Stomach (tissue), 9 donors: Measurements from ENCODE around the gene NR2F1-AS1. TPM values are rescaled to one million over a fixed set of nuclear protein-coding genes. Genes with fewer than 3 reads are reported as not detected.
A peak's percentile ranks its signal among the peaks of the same experiment; 100 is the strongest.

ENCODE experiments used
- DNase-seq, 2 donors: peaks; one replicate each; pipeline versions ENCODE4 v3.0.0 to v3.0.0-alpha.2; 2013 to 2019
- H3K27ac ChIP-seq, 5 donors: fragments of 200-600 bp in 4 of 5; sonication (generic) in 4 of 5; one replicate each; pipeline ENCODE4 v1.5.1; 2013 to 2019; ENCODE audit warnings: mild to moderate bottlenecking in 1 of 5, moderate library complexity in 1 of 5
- H3K27me3 ChIP-seq, 3 donors: fragments of 200-600 bp; sonication (generic); one replicate each; pipeline ENCODE4 v1.5.1; 2017 to 2019; ENCODE audit warnings: mixed run types in 1 of 3
- H3K36me3 ChIP-seq, 4 donors: fragments of 200-600 bp; sonication (generic); 1 replicate in 3 of 4; 2 replicates in 1 of 4; pipeline ENCODE4 v1.5.1; 2016 to 2019
- H3K4me1 ChIP-seq, 4 donors: fragments of 200-600 bp; sonication (generic); one replicate each; pipeline ENCODE4 v1.5.1; 2016 to 2019
- H3K4me3 ChIP-seq, 4 donors: fragments of 200-600 bp; sonication (generic) in 3 of 4; one replicate each; pipeline ENCODE4 v1.5.1; 2016 to 2019; ENCODE audit warnings: mild to moderate bottlenecking in 1 of 4
- H3K9me3 ChIP-seq, 4 donors: fragments of 200-600 bp; sonication (generic); one replicate each; pipeline ENCODE4 v1.5.1; 2016 to 2019
- CTCF ChIP-seq, 7 experiments: fragments of 450-650 bp in 4 of 7; fragments of 200-600 bp in 3 of 7; sonication (generic) in 3 of 7; IDR thresholded peaks; one replicate each; pipeline ENCODE4 v1.5.1; 2016 to 2019; ENCODE audit warnings: antibody characterized with exemption in 7 of 7, control low read depth in 2 of 7, mild to moderate bottlenecking in 1 of 7
- EP300 ChIP-seq: sonication (generic); formaldehyde crosslinking; IDR thresholded peaks from one replicate; pipeline ENCODE4 v1.6.1; 2017; ENCODE audit warnings: antibody characterized with exemption
- POLR2A ChIP-seq, 4 donors: fragments of 450-650 bp; IDR thresholded peaks; one replicate each; pipeline ENCODE4 v1.6.1; 2016; ENCODE audit warnings: antibody characterized with exemption in 4 of 4, control low read depth in 2 of 4, mild to moderate bottlenecking in 1 of 4, moderate library complexity in 1 of 4
- POLR2AphosphoS5 ChIP-seq, 3 donors: sonication (generic); formaldehyde crosslinking; IDR thresholded peaks; one replicate each; pipeline ENCODE4 v1.6.1; 2016; ENCODE audit warnings: antibody characterized with exemption in 3 of 3
- WGBS, 5 donors: extraction: QIAGEN DNeasy Blood & Tissue Kit in 3 of 5; methylation state at CpG; one replicate each; pipeline versions ENCODE4 v1.1.5 to v1.1.7; 2013 to 2018; 5-methylcytosine and 5-hydroxymethylcytosine counted together
- intact Hi-C: fragments of 100-400 bp; cut with DNase I; formaldehyde crosslinking; loops from one replicate; pipeline ENCODE4 v1.15.1; 2023; ENCODE audit warnings: low total_unique reads
- polyA plus RNA-seq, 3 donors: library from polyadenylated mRNA; stranded (reverse); fragments of 200-250 nt; gene quantifications; one replicate each; pipeline ENCODE4 v1.2.3, GENCODE V29; 2013
- total RNA-seq, 5 donors: library from RNA; depleted of rRNA; stranded (reverse); fragments of >200 nt; gene quantifications; one replicate each; pipeline versions ENCODE4 v1.1.0 to v1.2.3, GENCODE V29; 2014 to 2016
- donor health status: healthy with polysubstance abuse.
- donor health status: Bipolar disorder and iron deficiency.
- donor health status: healthy.

NR2F1-AS1 gene
- total and polyA plus RNA-seq, 8 donors = 4.3 to 40.8 (median 14.2) TPM

- H3K27me3 ChIP-seq = no peaks in the 10 kb centered on the region
- 44 to 60% (median 53%) methylated on average over 6 of the region's 6 CpGs for WGBS, 5 donors
- H3K27ac ChIP-seq = no peak overlapping the region
- intact Hi-C loops = no loop called here
- no peak for TF ChIP-seq CTCF (IDR thresholded peaks at IDR 0.05)
- TF ChIP-seq EP300 = no peak
- no peak for TF ChIP-seq POLR2AphosphoS5 (IDR thresholded peaks at IDR 0.05)
- no peak for TF ChIP-seq POLR2A (IDR thresholded peaks at IDR 0.05)
- DNase-seq = peak in 1 of 2 donors; percentile 27
- H3K4me1 ChIP-seq = peaks cover 0 to 36% (median 10%) of the 10 kb centered on the region in 4 donors
- no peak overlapping the region for H3K4me3 ChIP-seq
- H3K9me3 ChIP-seq = no peaks in the 10 kb centered on the region
- no peaks in the 10 kb centered on the region for H3K36me3 ChIP-seq
These were observed 173.6 kb downstream of the NR2F1-AS1 start for GRCh38 chr5:93407454-93407853.

GRCh38 chr5:93406971-93407401 is 174.0 kb downstream of the NR2F1-AS1 start:
- no peak overlapping the region for H3K4me3 ChIP-seq
- 48 to 58% (median 56%) methylated on average over 5 of the region's 5 CpGs for WGBS, 5 donors
- intact Hi-C loops = no loop called here

GRCh38 chr5:93404246-93404645 is 176.8 kb downstream of the NR2F1-AS1 start:
- Histone ChIP-seq H3K27ac (no peak overlapping the region), H3K4me1 (peaks cover 0 to 35% (median 10%) of the 10 kb centered on the region in 4 donors), H3K9me3 (no peaks in the 10 kb centered on the region), H3K36me3 (no peaks in the 10 kb centered on the region), H3K4me3 (no peak overlapping the region), H3K27me3 (no peaks in the 10 kb centered on the region)
- intact Hi-C loops = no loop called here
- 47 to 72% (median 66%) methylated on average over 1 of the region's 1 CpG for WGBS, 5 donors
- TF ChIP-seq CTCF (IDR thresholded peaks at IDR 0.05) (no peak), POLR2AphosphoS5 (IDR thresholded peaks at IDR 0.05) (no peak), POLR2A (IDR thresholded peaks at IDR 0.05) (no peak), EP300 (no peak)
- no peak for DNase-seq

More at GRCh38 chr5:93406971-93407401, 174.0 kb downstream of the NR2F1-AS1 start:
- no peak overlapping the region for H3K27ac ChIP-seq
- H3K27me3 ChIP-seq = no peaks in the 10 kb centered on the region
- H3K4me1 ChIP-seq = peaks cover 0 to 36% (median 10%) of the 10 kb centered on the region in 4 donors
- no peaks in the 10 kb centered on the region for H3K36me3 ChIP-seq
- H3K9me3 ChIP-seq = no peaks in the 10 kb centered on the region
- TF ChIP-seq POLR2AphosphoS5 (IDR thresholded peaks at IDR 0.05) (no peak), CTCF (IDR thresholded peaks at IDR 0.05) (no peak), POLR2A (IDR thresholded peaks at IDR 0.05) (no peak)
- DNase-seq = no peak

- H3K27ac ChIP-seq = no peak overlapping the region
- TF ChIP-seq EP300 = no peak
- TF ChIP-seq POLR2A (IDR thresholded peaks at IDR 0.05) = no peak
- TF ChIP-seq CTCF (IDR thresholded peaks at IDR 0.05) = no peak
- TF ChIP-seq POLR2AphosphoS5 (IDR thresholded peaks at IDR 0.05) = no peak
- intact Hi-C loops = no loop called here
- WGBS, 5 donors = 55 to 78% (median 60%) methylated on average over 2 of the region's 2 CpGs
- no peak for DNase-seq
- no peaks in the 10 kb centered on the region for H3K9me3 ChIP-seq
- peaks cover 0 to 27% (median 7%) of the 10 kb centered on the region in 4 donors for H3K4me1 ChIP-seq
- H3K27me3 ChIP-seq = no peaks in the 10 kb centered on the region
- no peaks in the 10 kb centered on the region for H3K36me3 ChIP-seq
- H3K4me3 ChIP-seq = no peak overlapping the region
These were observed 177.7 kb downstream of the NR2F1-AS1 start for GRCh38 chr5:93403141-93403928.
